WTC11 (cell line): ENCODE data around the gene RGS19. TPM values are rescaled to one million over a fixed set of nuclear protein-coding genes. Genes with fewer than 3 reads are reported as not detected.

ENCODE experiments used
- ATAC-seq: fragments of 200-7000 bp; cut with Tn5 transposase; 2 replicates; pipeline ENCODE4 v1.10.0; 2021; ENCODE audit warnings: mild to moderate bottlenecking, moderate library complexity
- CTCF ChIA-PET: fragments of 300-600 bp; sonication (Branson Sonifier 250); formaldehyde crosslinking; loops from one replicate; lab custom pipeline; 2021; ENCODE audit warnings: antibody characterized with exemption; lab: Charles Lee
- POLR2A ChIA-PET: fragments of 350-600 bp; sonication (Branson Sonifier 250); formaldehyde crosslinking; loops from one replicate; lab custom pipeline; 2021; ENCODE audit warnings: antibody characterized with exemption; lab: Charles Lee
- DNase-seq: peaks from one replicate; pipeline ENCODE4 v3.0.0; 2021; ENCODE audit warnings: low spot score
- H3K27ac Mint-ChIP-seq: 2 replicates; pipeline ENCODE4 v1.8.0; 2021; ENCODE audit warnings: mixed read lengths
- H3K27me3 Mint-ChIP-seq: 2 replicates; pipeline ENCODE4 v1.8.0; 2021; ENCODE audit warnings: low read depth, mild to moderate bottlenecking, moderate library complexity, mixed read lengths
- H3K36me3 Mint-ChIP-seq: 2 replicates; pipeline ENCODE4 v1.8.0; 2021; ENCODE audit warnings: mixed read lengths
- H3K4me1 Mint-ChIP-seq: 2 replicates; pipeline ENCODE4 v1.8.0; 2022; ENCODE audit warnings: mixed read lengths
- H3K4me3 Mint-ChIP-seq: 2 replicates; pipeline ENCODE4 v1.8.0; 2021; ENCODE audit warnings: mild to moderate bottlenecking, moderate library complexity, mixed read lengths
- H3K9me3 Mint-ChIP-seq: 2 replicates; pipeline ENCODE4 v1.8.0; 2021; ENCODE audit warnings: mixed read lengths
- ARID4B ChIP-seq: sonication (generic); formaldehyde crosslinking; IDR thresholded peaks from 2 replicates; pipeline ENCODE4 v1.8.0; 2023; ENCODE audit warnings: missing genetic modification reagents, mild to moderate bottlenecking, borderline replicate concordance
- ELF4 ChIP-seq: sonication (generic); formaldehyde crosslinking; IDR thresholded peaks from 2 replicates; pipeline ENCODE4 v1.8.1; 2022; ENCODE audit warnings: low read depth, mild to moderate bottlenecking, moderate library complexity, missing genetic modification reagents
- ESRRA ChIP-seq: sonication (generic); formaldehyde crosslinking; IDR thresholded peaks from 2 replicates; pipeline ENCODE4 v1.8.1; 2022; ENCODE audit warnings: mild to moderate bottlenecking, missing genetic modification reagents, borderline replicate concordance
- FOXP4 ChIP-seq: sonication (generic); formaldehyde crosslinking; IDR thresholded peaks from 2 replicates; pipeline ENCODE4 v1.8.0; 2022; ENCODE audit warnings: mild to moderate bottlenecking, missing genetic modification reagents
- GABPB1 ChIP-seq: sonication (generic); formaldehyde crosslinking; IDR thresholded peaks from 2 replicates; pipeline ENCODE4 v1.8.1; 2023; ENCODE audit warnings: mild to moderate bottlenecking, missing genetic modification reagents
- JUN ChIP-seq: sonication (generic); formaldehyde crosslinking; IDR thresholded peaks from 2 replicates; pipeline ENCODE4 v1.8.0; 2023; ENCODE audit warnings: mild to moderate bottlenecking, missing genetic modification reagents
- MYBL2 ChIP-seq: sonication (generic); formaldehyde crosslinking; IDR thresholded peaks from 2 replicates; pipeline ENCODE4 v1.8.1; 2023; ENCODE audit warnings: mild to moderate bottlenecking, moderate library complexity, missing genetic modification reagents
- NFATC4 ChIP-seq: fragments of 250-450 bp; sonication (Bioruptor Pico); IDR thresholded peaks from 2 replicates; pipeline ENCODE4 v1.9.0; 2021; ENCODE audit warnings: mild to moderate bottlenecking
- NFE2L1 ChIP-seq: sonication (generic); formaldehyde crosslinking; IDR thresholded peaks from 2 replicates; pipeline ENCODE4 v1.8.1; 2023; ENCODE audit warnings: missing genetic modification reagents
- NR2C2 ChIP-seq: sonication (generic); formaldehyde crosslinking; IDR thresholded peaks from 2 replicates; pipeline ENCODE4 v1.8.0; 2022; ENCODE audit warnings: mild to moderate bottlenecking, missing genetic modification reagents
- PREB ChIP-seq: sonication (generic); formaldehyde crosslinking; IDR thresholded peaks from 2 replicates; pipeline ENCODE4 v1.8.1; 2022; ENCODE audit warnings: mild to moderate bottlenecking, missing genetic modification reagents, moderate library complexity, borderline replicate concordance
- PRRX2 ChIP-seq: fragments of 250-450 bp; sonication (Bioruptor Pico); IDR thresholded peaks from 2 replicates; pipeline ENCODE4 v1.8.0; 2021; ENCODE audit warnings: mild to moderate bottlenecking
- SMAD3 ChIP-seq: sonication (generic); formaldehyde crosslinking; IDR thresholded peaks from 2 replicates; pipeline ENCODE4 v1.8.0; 2022; ENCODE audit warnings: missing genetic modification reagents, mild to moderate bottlenecking, borderline replicate concordance
- SP1 ChIP-seq: sonication (generic); formaldehyde crosslinking; conservative IDR thresholded peaks from 2 replicates; pipeline ENCODE4 v1.8.1; 2022; ENCODE audit warnings: missing genetic modification reagents
- TCF7 ChIP-seq: sonication (generic); formaldehyde crosslinking; IDR thresholded peaks from 2 replicates; pipeline ENCODE4 v1.8.0; 2022; ENCODE audit warnings: mild to moderate bottlenecking, low read depth, missing genetic modification reagents, moderate library complexity
- TEAD1 ChIP-seq: sonication (generic); formaldehyde crosslinking; IDR thresholded peaks from 2 replicates; pipeline ENCODE4 v1.8.0; 2022; ENCODE audit warnings: mild to moderate bottlenecking, missing genetic modification reagents
- USF2 ChIP-seq: sonication (generic); formaldehyde crosslinking; IDR thresholded peaks from 2 replicates; pipeline ENCODE4 v1.8.1; 2023; ENCODE audit warnings: mild to moderate bottlenecking, missing genetic modification reagents, moderate library complexity
- ZBTB21 ChIP-seq: sonication (generic); formaldehyde crosslinking; IDR thresholded peaks from 2 replicates; pipeline ENCODE4 v1.8.1; 2023; ENCODE audit warnings: mild to moderate bottlenecking, missing genetic modification reagents, borderline replicate concordance
- ZNF121 ChIP-seq: sonication (generic); formaldehyde crosslinking; IDR thresholded peaks from 2 replicates; pipeline ENCODE4 v1.8.0; 2023; ENCODE audit warnings: missing genetic modification reagents
- ZNF396 ChIP-seq: fragments of 250-450 bp; sonication (Bioruptor Pico); IDR thresholded peaks from 2 replicates; pipeline ENCODE4 v1.8.0; 2021; ENCODE audit warnings: mild to moderate bottlenecking, moderate library complexity, borderline replicate concordance
- ZNF423 ChIP-seq: fragments of 250-450 bp; sonication (Bioruptor Pico); IDR thresholded peaks from 2 replicates; pipeline ENCODE4 v2.1.2; 2022; ENCODE audit warnings: mild to moderate bottlenecking, moderate library complexity
- ZNF532 ChIP-seq: fragments of 250-450 bp; sonication (Bioruptor Pico); IDR thresholded peaks from 2 replicates; pipeline ENCODE4 v1.9.0; 2021; ENCODE audit warnings: mild to moderate bottlenecking, borderline replicate concordance
- ZNF671 ChIP-seq: fragments of 250-450 bp; sonication (Bioruptor Pico); IDR thresholded peaks from 2 replicates; pipeline ENCODE4 v1.8.0; 2021; ENCODE audit warnings: mild to moderate bottlenecking
- total RNA-seq: library from RNA; stranded (reverse); gene quantifications from 3 replicates; pipeline ENCODE4 v1.2.3, GENCODE V29; 2021

Gene RGS19
- total RNA-seq, 1 experiment from 2014 or later: 13.8 TPM

- ATAC-seq: peak; percentile 68
- Mint-ChIP-seq H3K36me3 (peaks cover 2% of the 10 kb centered on the region; the same call in 1 of the 2 replicates), H3K27ac (no peak overlapping the region), H3K4me3 (peak overlapping the region; percentile 54), H3K9me3 (no peaks in the 10 kb centered on the region), H3K27me3 (peaks cover 43% of the 10 kb centered on the region), H3K4me1 (peaks cover 28% of the 10 kb centered on the region)
- ChIA-PET CTCF (interaction anchor here (0.6 to 6.1 kb wide), 27 partner anchors 9 to 150 kb away, joined by 3 to 53 read pairs (median 5); partner anchors contain the start of genes LKAAEAR1, OPRL1, PRPF6 and RGS19), POLR2A (no interaction called here)
- peak; percentile 89 for DNase-seq
- TF ChIP-seq JUN (CRISPR knock-in tag) (no peak), ZNF532 (CRISPR knock-in tag) (no peak), PRRX2 (CRISPR knock-in tag) (no peak), ZNF423 (CRISPR knock-in tag) (peak; percentile 83), PREB (CRISPR knock-in tag) (no peak), TEAD1 (no peak), FOXP4 (CRISPR knock-in tag) (no peak), ARID4B (CRISPR knock-in tag) (no peak), ZNF671 (no peak), TCF7 (no peak), SMAD3 (CRISPR knock-in tag) (no peak; the same call in 1 of the 2 replicates), SP1 (CRISPR knock-in tag) (peak; percentile 83), MYBL2 (peak; percentile 83), ZNF121 (CRISPR knock-in tag) (no peak), NR2C2 (CRISPR knock-in tag) (no peak), ESRRA (CRISPR knock-in tag) (no peak), NFATC4 (CRISPR knock-in tag) (no peak), ZNF396 (CRISPR knock-in tag) (no peak), ZBTB21 (CRISPR knock-in tag) (no peak), GABPB1 (no peak), ELF4 (peak; percentile 60; the same call in 1 of the 2 replicates), NFE2L1 (no peak), USF2 (CRISPR knock-in tag) (no peak)
These were observed 40.6 kb downstream of the RGS19 start for GRCh38 chr20:64038565-64039292.
